Stimulated activated CD4-positive, alpha-beta T cell treated with anti-CD3 and anti-CD28 coated beads, Interleukin-2, amount 100 ng/mL, for 24 hours (primary cell): ENCODE results near the gene MTOR.
"Not testable (repeated sequence)": the region's sequence is repeated elsewhere in the genome, so short reads cannot be mapped to it uniquely, and the experiment has no call there.

Experiments used
- DNase-seq, 2 donors: peaks; one replicate each; pipeline ENCODE4 v3.0.0-alpha.2; 2020

The MTOR gene

DNA sequence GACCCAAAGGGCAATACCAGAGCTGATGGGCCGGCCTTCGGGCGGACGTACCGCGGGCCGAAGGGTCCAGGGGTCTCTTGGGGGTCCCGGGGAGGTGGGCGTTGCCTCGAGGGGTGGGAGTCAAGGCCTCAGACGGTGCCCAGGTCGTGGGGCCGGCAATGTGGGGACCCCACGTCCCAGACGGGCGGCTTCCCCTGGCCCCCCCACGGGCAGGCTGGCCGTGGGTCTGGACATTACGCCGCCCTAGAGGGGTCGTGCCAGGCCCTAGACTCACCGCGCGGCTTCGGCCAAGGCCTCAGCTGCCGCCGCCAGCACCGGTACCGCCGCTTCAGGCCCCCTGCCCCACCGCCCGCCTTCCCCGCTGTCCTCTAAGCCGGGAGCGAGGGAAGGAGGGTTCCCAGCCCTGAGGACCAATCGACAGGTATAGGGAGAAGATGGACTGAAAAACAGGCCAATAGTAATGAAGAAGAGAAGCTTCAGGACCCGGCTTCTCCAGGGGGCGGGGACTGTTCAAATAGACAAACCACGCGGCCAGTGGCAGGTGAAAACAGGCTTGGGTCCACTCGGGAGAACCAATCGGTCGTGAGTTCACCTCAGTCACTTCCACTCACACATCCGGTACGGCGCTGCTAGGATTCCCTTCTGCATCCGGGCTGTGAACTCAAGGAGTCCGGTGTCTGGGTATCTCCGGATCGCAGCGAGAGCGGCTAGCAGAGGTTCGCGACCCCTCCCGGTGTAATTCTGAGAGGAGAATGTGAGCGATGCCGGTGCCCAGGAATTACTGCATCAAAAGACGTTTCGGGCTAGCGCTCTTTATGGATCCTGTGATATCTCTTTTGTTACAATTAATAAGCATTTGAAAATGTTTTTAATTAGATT is at the start of gene MTOR:
Gene MTOR, minus strand, starts transcription at position 381 of the 879 bp plus-strand sequence. CDS start 3,142 bp downstream, outside the sequence.
- peak; percentile 94 to 96 for DNase-seq

DNA sequence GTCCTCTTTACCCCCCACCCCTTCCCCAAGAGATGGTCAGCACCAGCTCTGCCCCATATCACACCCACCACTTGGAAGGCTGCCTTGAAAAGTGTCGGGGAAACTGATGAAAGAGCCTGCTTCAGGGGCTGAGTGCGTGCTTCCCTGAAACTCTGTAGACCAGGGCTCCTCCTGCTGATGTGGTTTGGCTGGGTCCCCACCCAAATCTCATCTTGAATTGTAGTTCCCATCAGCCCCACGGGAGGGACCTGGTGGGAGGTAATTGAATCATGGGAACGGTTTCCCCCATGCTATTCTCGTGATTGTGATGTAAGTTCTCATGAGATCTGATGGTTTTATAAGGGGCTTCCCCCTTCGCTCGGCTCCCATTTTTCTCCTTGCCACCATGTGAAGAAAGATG is 47.0 kb upstream of the MTOR start:
- no peak for DNase-seq

DNA sequence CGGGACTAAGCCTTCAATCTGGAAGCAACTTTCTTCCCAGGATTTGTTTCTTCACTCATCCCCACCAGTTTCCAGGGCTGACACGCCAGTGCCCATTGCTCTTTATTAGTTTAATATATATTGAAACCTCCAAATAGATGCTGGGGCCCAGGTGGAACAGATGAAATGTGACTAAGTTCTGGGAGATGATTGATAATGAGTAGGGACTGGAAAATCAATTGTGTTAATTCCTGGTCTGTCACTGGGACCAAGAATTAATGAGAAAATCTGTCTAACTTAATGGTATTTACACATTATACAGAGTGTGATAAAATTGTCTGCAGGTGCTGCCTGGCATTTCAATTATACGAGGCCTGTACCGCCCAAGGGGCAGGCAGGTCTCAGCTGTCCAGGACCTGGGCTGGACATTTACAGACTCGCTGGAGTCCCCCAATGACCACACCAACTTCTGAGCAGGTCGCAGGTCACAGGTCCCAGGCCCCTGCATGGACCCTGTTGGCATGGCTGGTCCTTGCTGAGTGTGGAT is 46.4 kb upstream of the MTOR start:
- no peak for DNase-seq

DNA sequence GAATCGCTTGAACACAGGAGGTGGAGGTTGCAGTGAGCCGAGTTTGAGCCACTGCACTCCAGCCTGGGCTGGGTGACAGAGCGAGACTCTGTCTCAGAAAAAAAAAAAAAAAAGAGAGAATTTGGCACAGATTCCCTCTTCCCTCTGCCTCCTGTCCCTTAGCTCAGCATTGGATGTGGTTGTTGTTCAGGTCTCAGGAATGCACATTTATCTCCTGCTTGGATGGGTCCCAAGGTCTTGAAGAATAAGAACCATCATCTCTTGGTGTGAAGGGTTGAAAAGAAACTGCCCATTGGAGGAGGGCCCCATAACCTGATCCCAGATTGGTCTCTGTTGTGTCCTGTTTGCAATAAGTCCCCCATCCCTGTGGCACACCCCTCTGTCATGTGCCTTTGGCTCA is 45.5 kb upstream of the MTOR start:
- DNase-seq, result no peak

GRCh38 chr1:11305516-11305915 is 43.2 kb upstream of the MTOR start:
- not testable (repeated sequence) for DNase-seq

GRCh38 chr1:11302366-11302765 is 40.0 kb upstream of the MTOR start:
- no peak for DNase-seq

- no peak for DNase-seq
These were observed 39.2 kb upstream of the MTOR start for GRCh38 chr1:11301601-11302000.

- no peak for DNase-seq
These were observed 36.8 kb upstream of the MTOR start for GRCh38 chr1:11299225-11299574.

DNA sequence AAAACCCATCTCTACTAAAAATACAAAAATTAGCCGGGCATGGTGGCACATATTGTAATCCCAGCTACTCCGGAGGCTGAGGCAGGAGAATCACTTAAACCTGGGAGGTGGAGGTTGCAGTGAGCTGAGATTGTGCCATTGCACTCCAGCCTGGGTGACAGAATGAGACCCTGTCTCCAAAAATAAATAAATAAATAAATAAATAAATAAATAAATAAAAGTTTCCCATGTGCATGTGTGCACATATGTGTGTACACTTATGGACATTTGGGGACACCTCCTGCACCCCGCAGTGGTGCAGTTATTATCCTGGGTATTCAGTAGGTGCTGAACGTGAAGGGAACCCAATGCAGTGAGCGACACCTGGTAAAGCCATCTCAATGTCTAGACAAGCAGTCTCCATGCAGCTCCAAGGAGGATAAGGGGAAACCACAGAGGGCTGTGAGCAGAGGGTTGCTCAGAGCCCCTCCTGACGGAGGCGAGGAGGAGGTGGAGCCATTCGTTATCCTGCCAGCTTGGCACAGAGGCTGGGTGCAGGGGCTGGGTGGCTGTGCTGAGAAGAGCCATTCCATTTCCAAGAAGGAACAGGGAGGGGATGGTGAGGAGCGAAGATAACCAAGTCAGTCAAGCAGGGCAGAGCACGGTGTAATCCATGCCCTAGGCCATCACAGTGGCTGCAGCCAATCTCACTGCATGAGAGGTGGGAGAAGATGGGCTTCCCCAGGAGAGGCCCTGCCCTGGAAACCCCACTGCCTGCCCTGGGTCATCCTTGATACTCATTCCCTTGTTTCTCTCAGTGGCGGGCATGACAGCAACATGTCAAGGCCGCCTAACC is 36.3 kb upstream of the MTOR start:
- DNase-seq, result no peak

DNA sequence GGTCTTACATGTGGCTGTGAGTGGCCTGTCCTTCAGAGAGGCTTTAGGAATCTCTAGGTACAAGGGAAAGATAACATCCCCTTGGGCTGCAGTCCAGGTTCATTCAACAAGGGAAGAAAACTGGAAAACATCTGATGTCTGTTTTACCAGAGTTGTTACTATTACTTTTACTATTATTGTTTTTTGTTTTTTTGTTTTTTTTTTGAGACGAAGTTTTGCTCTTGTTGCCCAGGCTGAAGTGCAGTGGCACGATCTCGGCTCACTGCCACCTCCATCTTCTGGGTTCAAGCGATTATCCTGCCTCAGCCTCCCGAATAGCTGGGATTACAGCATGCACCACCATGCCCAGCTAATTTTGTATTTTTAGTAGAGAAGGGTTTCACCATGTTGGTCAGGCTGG is 35.4 kb upstream of the MTOR start:
- not testable (repeated sequence) for DNase-seq

DNA sequence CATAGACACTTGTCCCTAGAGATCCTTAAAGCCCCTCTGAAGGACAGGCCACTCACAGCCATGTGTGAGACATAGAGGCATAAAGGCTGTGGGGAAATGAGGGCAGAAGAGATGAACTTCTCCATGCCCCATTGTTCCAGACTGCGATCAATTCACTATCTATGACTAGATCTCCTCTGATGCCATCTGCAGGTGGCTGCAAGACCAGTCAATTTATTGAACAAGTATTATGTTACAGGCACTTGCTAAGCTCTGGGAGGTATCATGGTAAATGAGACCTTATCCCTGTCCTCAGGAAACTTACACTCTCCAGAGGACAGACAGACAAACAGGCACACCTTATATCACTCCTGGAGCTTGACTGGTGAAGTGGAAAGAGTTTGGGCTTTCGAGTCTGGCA is 33.6 kb upstream of the MTOR start:
- DNase-seq, result no peak

DNA sequence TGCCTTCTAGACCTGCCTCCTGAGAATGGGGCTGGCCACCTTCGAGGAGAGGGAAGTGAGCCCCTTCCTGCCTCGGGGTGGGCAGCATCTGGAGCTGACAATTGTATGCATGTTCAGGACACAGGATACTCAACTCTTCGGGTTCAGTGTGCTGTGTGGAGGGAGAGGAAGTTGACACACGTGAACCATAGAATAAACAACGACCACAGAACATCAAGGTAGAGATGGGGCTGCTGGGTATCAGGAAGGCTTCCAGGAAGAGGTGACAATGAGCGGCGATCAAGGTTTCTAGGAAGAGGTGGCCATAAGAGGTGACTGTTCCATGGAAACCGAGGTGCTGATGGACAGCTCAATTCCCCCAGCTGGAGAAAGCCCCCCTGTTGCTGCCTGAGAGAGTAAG is 32.6 kb upstream of the MTOR start:
- DNase-seq, result no peak

DNA sequence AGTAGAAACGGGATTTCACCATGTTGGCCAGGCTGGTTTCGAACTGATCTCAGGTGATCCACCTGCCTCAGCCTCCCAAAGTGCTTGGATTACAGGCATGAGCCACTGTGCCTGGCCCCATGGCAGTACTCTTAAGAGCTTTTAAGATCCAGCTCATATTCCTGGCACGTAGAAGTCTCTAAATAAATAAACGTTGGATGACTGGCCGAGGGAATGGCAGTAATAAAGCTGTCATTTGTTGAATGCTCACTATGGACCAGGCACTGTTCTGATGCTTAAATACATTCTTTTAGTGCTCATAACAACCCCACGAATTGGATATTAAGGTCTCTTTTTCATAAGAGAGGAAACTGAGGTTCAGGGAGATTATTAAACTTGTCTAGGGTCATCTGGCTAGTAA is 31.5 kb upstream of the MTOR start:
- DNase-seq, result no peak

DNA sequence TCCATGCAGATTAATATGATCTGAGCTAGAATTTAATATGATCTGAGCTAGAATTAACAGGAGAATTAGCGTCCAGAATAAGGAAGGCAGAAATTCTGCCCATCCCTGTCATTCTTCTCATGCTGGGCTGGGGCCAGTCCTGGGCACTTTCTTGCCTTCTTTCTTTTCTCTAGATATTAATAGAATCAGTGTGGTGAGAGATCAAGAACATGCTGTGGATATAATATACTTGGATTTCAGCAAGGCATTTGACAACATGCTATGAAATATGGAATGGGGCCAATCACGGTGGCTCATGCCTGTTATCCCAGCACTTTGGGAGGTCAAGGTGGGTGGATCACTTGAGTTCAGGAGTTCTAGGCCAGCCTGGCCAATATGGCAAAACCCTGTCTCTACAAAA is 28.7 kb upstream of the MTOR start:
- DNase-seq, result no peak

GRCh38 chr1:11289064-11289463 is 26.7 kb upstream of the MTOR start:
- DNase-seq, result no peak

DNA sequence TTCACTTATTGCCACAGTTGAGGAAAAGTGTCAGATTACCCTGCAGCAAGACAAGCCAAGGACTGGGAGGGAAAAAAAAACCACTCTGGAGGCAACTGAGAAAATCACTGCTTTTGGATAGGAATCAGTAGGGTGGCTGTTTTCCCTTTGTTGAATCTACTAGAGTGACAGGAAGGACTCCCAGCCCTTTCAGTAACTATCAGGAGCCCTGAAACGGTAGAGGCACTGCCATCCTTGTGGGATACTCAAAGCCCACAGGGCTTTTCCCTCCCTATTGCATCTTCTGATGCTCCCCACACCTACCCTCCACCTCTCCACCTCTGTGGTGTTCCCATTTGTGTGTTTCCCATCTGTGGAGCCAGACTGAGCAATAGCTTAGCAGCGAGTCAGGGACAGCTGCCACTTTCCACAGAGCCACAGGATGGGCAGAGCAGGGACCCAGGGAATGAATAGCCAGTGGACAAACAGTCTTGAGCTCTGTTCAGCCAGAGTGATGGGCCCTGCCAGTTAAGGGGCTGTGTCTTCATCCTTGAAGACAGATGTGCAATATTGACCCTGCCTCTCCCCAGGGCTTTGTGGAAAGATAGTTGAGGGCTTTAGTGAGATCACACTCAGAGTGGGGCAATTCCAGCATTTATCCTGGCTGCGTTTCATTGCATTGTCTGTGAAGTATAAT is 24.5 kb upstream of the MTOR start:
- no peak for DNase-seq

GRCh38 chr1:11285883-11286734 is 23.8 kb upstream of the MTOR start:
- no peak for DNase-seq

- no peak for DNase-seq
These were observed 22.4 kb upstream of the MTOR start for GRCh38 chr1:11284784-11285183.

DNA sequence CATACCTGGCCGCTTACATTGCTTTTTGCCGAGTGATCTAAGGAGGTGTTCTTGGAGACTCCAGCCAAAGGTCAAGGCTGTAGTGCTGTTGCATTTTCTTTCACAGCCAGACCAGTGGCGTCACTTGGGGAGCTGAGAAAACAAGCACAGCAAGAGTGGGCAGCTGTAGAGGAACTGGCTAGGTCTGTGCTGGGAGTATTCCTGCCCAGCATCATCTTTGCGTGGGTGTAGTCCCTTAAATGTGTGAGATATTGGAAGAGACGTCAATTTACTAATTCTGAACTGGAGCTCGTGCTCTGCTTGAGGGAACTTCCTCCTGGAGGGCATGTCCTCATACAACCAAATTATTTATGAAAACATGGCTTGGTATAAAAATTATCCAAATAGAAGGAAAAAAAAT is 20.8 kb upstream of the MTOR start:
- DNase-seq, result no peak

GRCh38 chr1:11281518-11282331 is 19.4 kb upstream of the MTOR start:
- no peak for DNase-seq

DNA sequence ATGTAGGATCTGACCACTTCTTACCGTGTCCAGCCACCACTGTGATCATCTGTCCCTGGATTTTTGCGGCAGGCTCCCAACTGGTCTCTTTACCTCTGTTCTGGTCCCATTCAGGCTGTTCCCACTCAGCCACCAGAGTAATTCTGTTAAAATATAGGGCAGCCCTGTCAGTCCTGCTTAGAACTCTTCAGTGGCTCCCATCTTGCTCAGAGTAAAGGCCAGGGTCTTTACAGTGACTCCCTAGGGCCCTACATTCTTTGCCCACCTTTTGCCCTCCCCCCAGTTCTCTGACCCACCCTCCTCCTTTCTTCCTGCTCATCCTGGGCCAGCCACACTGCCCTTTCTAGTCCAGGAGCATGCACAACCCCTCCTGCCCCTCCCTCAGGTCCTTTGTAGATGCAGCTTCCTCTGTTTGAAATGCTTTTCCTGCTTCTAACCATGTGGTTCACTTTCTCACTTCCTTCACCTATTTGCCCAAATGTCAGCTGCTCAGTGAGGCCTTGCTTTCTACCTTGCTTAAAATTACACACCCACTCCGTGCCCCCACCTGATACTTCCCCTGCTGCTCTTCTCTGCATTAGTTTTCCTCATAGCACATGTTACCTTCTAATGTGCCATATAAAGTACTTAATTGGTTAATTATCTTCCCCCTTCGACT is 18.5 kb upstream of the MTOR start:
- no peak for DNase-seq
